ENCODE measurements around the gene MYO5B. TPM values are rescaled to one million over a fixed set of nuclear protein-coding genes. Genes with fewer than 3 reads are reported as not detected.

MYO5B gene
- total and polyA plus RNA-seq, 9 of the 15 experiments (the other 6 are each of a cell fraction or from before 2014, with no cell fraction given): 0.07 to 0.42 (median 0.28) TPM

GRCh38 chr18:50127516-50128210, 67.3 kb downstream of the MYO5B start:
- no peaks in the 10 kb centered on the region; a peak in 1 of 5 replicates for H3K4me1 ChIP-seq (replicated peaks in 1 of 2; ENCODE audit: control insufficient read depth in 2 of 2, insufficient read depth in 2 of 2, low read length in 2 of 2)
- in situ Hi-C loops (cut with MboI) (no loop called here), intact Hi-C loops (cut with micrococcal nuclease) (no loop called here)
- WGBS (ENCODE audit: insufficient coverage, low coverage, missing lambda C conversion rate): 3% methylated on average over 4 of the region's 4 CpGs
- no peak overlapping the region for H3K4me3 ChIP-seq
- no peaks in the 10 kb centered on the region for H3K36me3 ChIP-seq (ENCODE audit: control insufficient read depth, insufficient read depth, low read length)
- no peaks in the 10 kb centered on the region for H3K79me2 ChIP-seq (ENCODE audit: control insufficient read depth, insufficient read depth, low read length)
- no TSS peak for BruUV-seq (replicated peaks)
- no peak overlapping the region for H3K27ac ChIP-seq (ENCODE audit: extremely low read depth, low read depth, low read length)
- H4K20me1 ChIP-seq (replicated peaks; ENCODE audit: control insufficient read depth, insufficient read depth, low read length): no peaks in the 10 kb centered on the region
- DNase-seq (ENCODE audit: extremely low read depth in 1 of 4, low spot score in 3 of 4) (no peak), FAIRE-seq (no peak), ATAC-seq (no peak)
- H3K9me1 ChIP-seq (ENCODE audit: control insufficient read depth, insufficient read depth, low read length): no peaks in the 10 kb centered on the region
- CTCF ChIA-PET (ENCODE audit: low intra/inter-chr PET ratio): no interaction called here
- no peak overlapping the region for H2AFZ ChIP-seq (ENCODE audit: low read depth, low read length)
- POLR2A ChIA-PET: interaction anchor here (1.6 kb wide), 1 partner anchor 8 kb away, joined by 7 read pairs; no protein-coding TSS in a partner anchor
- H3K27me3 ChIP-seq (ENCODE audit: control insufficient read depth in 2 of 2, insufficient read depth in 2 of 2, low read length in 2 of 2): no peaks in the 10 kb centered on the region; a peak in 1 of 5 replicates
- no peak overlapping the region for H3K9ac ChIP-seq (ENCODE audit: insufficient read depth in 1 of 2, low read depth in 2 of 2, low read length in 2 of 2)
- H3K4me2 ChIP-seq (ENCODE audit: insufficient read depth, low read length): no peak overlapping the region
- TF ChIP-seq ZNF134 (CRISPR knock-in tag; conservative IDR thresholded peaks at IDR 0.05): peak; percentile 80
- TF ChIP-seq EHMT2 (IDR thresholded peaks at IDR 0.05): no peak
- H3K9me3 ChIP-seq (replicated peaks; ENCODE audit: control insufficient read depth, insufficient read depth, low read depth, low read length): no peaks in the 10 kb centered on the region

- H3K27me3 ChIP-seq (ENCODE audit: control insufficient read depth in 2 of 2, insufficient read depth in 2 of 2, low read length in 2 of 2): no peaks in the 10 kb centered on the region; a peak in 1 of 5 replicates
- H3K9ac ChIP-seq (ENCODE audit: insufficient read depth in 1 of 2, low read depth in 2 of 2, low read length in 2 of 2): no peak overlapping the region
- no peak for ATAC-seq
- H3K9me3 ChIP-seq (replicated peaks; ENCODE audit: control insufficient read depth, insufficient read depth, low read depth, low read length): no peaks in the 10 kb centered on the region
- H4K20me1 ChIP-seq (replicated peaks; ENCODE audit: control insufficient read depth, insufficient read depth, low read length): no peaks in the 10 kb centered on the region
- intact Hi-C loops (cut with micrococcal nuclease) (no loop called here), in situ Hi-C loops (cut with MboI) (no loop called here)
- BruUV-seq (replicated peaks): no TSS peak
- no peaks in the 10 kb centered on the region for H3K9me1 ChIP-seq (ENCODE audit: control insufficient read depth, insufficient read depth, low read length)
- no peak for DNase-seq (ENCODE audit: extremely low read depth in 1 of 4, low spot score in 3 of 4)
- H3K4me2 ChIP-seq (ENCODE audit: insufficient read depth, low read length): no peak overlapping the region
- ChIA-PET POLR2A (no interaction called here), CTCF (ENCODE audit: low intra/inter-chr PET ratio) (no interaction called here)
- no peaks in the 10 kb centered on the region for H3K36me3 ChIP-seq (ENCODE audit: control insufficient read depth, insufficient read depth, low read length)
- 0% methylated on average over 3 of the region's 3 CpGs for WGBS (ENCODE audit: insufficient coverage, low coverage, missing lambda C conversion rate)
- H3K27ac ChIP-seq (ENCODE audit: extremely low read depth, low read depth, low read length): no peak overlapping the region
- FAIRE-seq: no peak
- no peak for TF ChIP-seq ZNF347 (CRISPR knock-in tag; IDR thresholded peaks at IDR 0.05; ENCODE audit: low read depth)
- TF ChIP-seq ZNF764 (CRISPR knock-in tag; IDR thresholded peaks at IDR 0.05; ENCODE audit: low read depth): no peak
- no peak for TF ChIP-seq ZKSCAN1 (IDR thresholded peaks at IDR 0.05; ENCODE audit: low read depth, low read length)
- TF ChIP-seq NR4A1 (CRISPR knock-in tag; IDR thresholded peaks at IDR 0.05): no peak
- no peak for TF ChIP-seq NR4A1 (tag; IDR thresholded peaks at IDR 0.05)
- no peaks in the 10 kb centered on the region for H3K79me2 ChIP-seq (ENCODE audit: control insufficient read depth, insufficient read depth, low read length)
- no peak overlapping the region for H3K4me3 ChIP-seq
- no peak overlapping the region for H2AFZ ChIP-seq (ENCODE audit: low read depth, low read length)
- no peaks in the 10 kb centered on the region; a peak in 1 of 5 replicates for H3K4me1 ChIP-seq (replicated peaks in 1 of 2; ENCODE audit: control insufficient read depth in 2 of 2, insufficient read depth in 2 of 2, low read length in 2 of 2)
Observed at GRCh38 chr18:50126471-50126870, 68.5 kb downstream of the MYO5B start.
